H1 (cell line): Measurements from ENCODE around the gene SLC35G4. TPM values are rescaled to one million over a fixed set of nuclear protein-coding genes. Genes with fewer than 3 reads are reported as not detected.

Experiments used
- GTF2F1 ChIP-seq: IDR thresholded peaks from 2 replicates; pipeline ENCODE4 v1.6.1; 2012; ENCODE audit warnings: low read depth, low read length, improper control_type of control experiment, borderline replicate concordance
- JUN ChIP-seq: IDR thresholded peaks from 2 replicates; pipeline ENCODE4 v1.6.1; 2011; ENCODE audit warnings: low read depth, mild to moderate bottlenecking, improper control_type of control experiment, low read length
- NANOG ChIP-seq: IDR thresholded peaks from 2 replicates; pipeline ENCODE4 v1.6.1; 2011; ENCODE audit warnings: low read length, low read depth, mild to moderate bottlenecking, inconsistent platforms; ENCODE audit not compliant: insufficient read depth, poor library complexity, severe bottlenecking
- NRF1 ChIP-seq: IDR thresholded peaks from 2 replicates; pipeline ENCODE4 v1.6.1; 2011; ENCODE audit warnings: mild to moderate bottlenecking, low read depth, low read length, improper control_type of control experiment
- RAD21 ChIP-seq, 2 experiments: IDR thresholded peaks in 1 of 2; conservative IDR thresholded peaks in 1 of 2; 2 replicates each; pipeline ENCODE4 v1.6.1; 2011; ENCODE audit warnings: low read depth in 2 of 2, low read length in 2 of 2, improper control_type of control experiment in 1 of 2, inconsistent platforms in 1 of 2, mild to moderate bottlenecking in 1 of 2, moderate library complexity in 1 of 2
- RNF2 ChIP-seq: fragments of 200-900, 300-1000 bp; sonication (generic); IDR thresholded peaks from 2 replicates; pipeline ENCODE4 v1.7.1; 2016; ENCODE audit warnings: borderline replicate concordance, low read depth, mild to moderate bottlenecking, antibody characterized with exemption, low read length; ENCODE audit not compliant: poor library complexity, severe bottlenecking; ENCODE audit errors: missing control alignments
- polyA plus RNA-seq, 7 experiments: library from polyadenylated mRNA; depleted of rRNA in 3 of 7; stranded (reverse) in 5 of 7; unstranded in 2 of 7; fragments of >200 nt in 5 of 7; fragments of 200-250 nt in 2 of 7; gene quantifications; 1 replicate in 5 of 7; 2 replicates in 1 of 7; 4 replicates in 1 of 7; pipeline versions ENCODE4 v1.2.1 to v1.2.3, GENCODE V29; 2011 to 2013; ENCODE audit warnings: missing spikeins in 2 of 7, mixed read lengths in 2 of 7
- total RNA-seq: library from RNA; stranded (reverse); fragmentation: NEBNext Ultra II Directional; extraction: Animal tissue kit (Norgen Biotek cat#: 25700); gene quantifications from 2 replicates; pipeline ENCODE4 v1.2.1, GENCODE V29; 2021
- TF ChIP-seq, protein P1 (sequence below), 3 experiments: IDR thresholded peaks; 1 replicate in 2 of 3; 2 replicates in 1 of 3; pipeline versions ENCODE4 v1.5.1 to v1.6.1; 2011; ENCODE audit warnings: low read length in 3 of 3, mild to moderate bottlenecking in 3 of 3, inconsistent platforms in 2 of 3, low read depth in 1 of 3, moderate library complexity in 1 of 3; ENCODE audit not compliant: insufficient read depth in 1 of 3; ENCODE audit errors: control extremely low read depth in 1 of 3
- TF ChIP-seq, protein P2 (sequence below): IDR thresholded peaks from 2 replicates; pipeline ENCODE4 v1.6.1; 2011; ENCODE audit warnings: low read length, improper control_type of control experiment
- TF ChIP-seq, protein P3 (sequence below): IDR thresholded peaks from 2 replicates; pipeline ENCODE4 v1.6.1; 2012; ENCODE audit warnings: inconsistent platforms

The SLC35G4 gene
- total and polyA plus RNA-seq, 2 of the 8 experiments (the other 6 are each of a cell fraction or from before 2014, with no cell fraction given): not detected

DNA sequence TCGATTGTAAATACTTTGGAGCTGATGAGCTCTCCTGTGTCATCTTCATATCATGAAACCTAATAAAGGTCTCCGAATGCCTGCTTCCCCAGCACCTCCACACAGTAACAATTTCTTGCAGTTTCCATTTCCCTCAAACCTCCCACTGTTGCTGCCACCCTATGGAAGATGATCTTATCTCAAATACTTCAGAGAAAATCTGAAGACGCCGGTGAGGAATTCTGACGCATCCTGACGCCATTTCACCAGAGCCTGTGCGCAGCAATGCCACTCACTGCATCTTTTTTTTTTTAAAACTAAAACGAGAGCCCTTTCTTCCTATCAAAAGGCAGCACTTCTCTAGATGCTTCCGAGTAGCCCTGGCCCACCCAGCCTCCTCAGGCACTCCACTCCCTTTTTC lies 47.8 kb downstream of the SLC35G4 start (continued):
- TF ChIP-seq, protein P1, sequence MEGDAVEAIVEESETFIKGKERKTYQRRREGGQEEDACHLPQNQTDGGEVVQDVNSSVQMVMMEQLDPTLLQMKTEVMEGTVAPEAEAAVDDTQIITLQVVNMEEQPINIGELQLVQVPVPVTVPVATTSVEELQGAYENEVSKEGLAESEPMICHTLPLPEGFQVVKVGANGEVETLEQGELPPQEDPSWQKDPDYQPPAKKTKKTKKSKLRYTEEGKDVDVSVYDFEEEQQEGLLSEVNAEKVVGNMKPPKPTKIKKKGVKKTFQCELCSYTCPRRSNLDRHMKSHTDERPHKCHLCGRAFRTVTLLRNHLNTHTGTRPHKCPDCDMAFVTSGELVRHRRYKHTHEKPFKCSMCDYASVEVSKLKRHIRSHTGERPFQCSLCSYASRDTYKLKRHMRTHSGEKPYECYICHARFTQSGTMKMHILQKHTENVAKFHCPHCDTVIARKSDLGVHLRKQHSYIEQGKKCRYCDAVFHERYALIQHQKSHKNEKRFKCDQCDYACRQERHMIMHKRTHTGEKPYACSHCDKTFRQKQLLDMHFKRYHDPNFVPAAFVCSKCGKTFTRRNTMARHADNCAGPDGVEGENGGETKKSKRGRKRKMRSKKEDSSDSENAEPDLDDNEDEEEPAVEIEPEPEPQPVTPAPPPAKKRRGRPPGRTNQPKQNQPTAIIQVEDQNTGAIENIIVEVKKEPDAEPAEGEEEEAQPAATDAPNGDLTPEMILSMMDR (IDR thresholded peaks at IDR 0.05; ENCODE audit: control extremely low read depth in 1 of 3, insufficient read depth in 1 of 3, low read depth in 1 of 3, low read length in 3 of 3): no peak
- no peak for TF ChIP-seq NRF1
- no peak for TF ChIP-seq RAD21 (IDR thresholded peaks at IDR 0.05 in 1 of 2, conservative IDR thresholded peaks at IDR 0.05 in 1 of 2; ENCODE audit: low read depth in 2 of 2, low read length in 2 of 2)
- TF ChIP-seq, protein P2, sequence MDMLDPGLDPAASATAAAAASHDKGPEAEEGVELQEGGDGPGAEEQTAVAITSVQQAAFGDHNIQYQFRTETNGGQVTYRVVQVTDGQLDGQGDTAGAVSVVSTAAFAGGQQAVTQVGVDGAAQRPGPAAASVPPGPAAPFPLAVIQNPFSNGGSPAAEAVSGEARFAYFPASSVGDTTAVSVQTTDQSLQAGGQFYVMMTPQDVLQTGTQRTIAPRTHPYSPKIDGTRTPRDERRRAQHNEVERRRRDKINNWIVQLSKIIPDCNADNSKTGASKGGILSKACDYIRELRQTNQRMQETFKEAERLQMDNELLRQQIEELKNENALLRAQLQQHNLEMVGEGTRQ: no peak
- TF ChIP-seq, protein P3, sequence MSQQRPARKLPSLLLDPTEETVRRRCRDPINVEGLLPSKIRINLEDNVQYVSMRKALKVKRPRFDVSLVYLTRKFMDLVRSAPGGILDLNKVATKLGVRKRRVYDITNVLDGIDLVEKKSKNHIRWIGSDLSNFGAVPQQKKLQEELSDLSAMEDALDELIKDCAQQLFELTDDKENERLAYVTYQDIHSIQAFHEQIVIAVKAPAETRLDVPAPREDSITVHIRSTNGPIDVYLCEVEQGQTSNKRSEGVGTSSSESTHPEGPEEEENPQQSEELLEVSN: no peak
- no peak for TF ChIP-seq NANOG
- no peak for TF ChIP-seq JUN
- TF ChIP-seq RNF2: no peak
- TF ChIP-seq GTF2F1: no peak
